SK-N-SH (cell line): Measurements from ENCODE around the gene SCARB1. TPM values are rescaled to one million over a fixed set of nuclear protein-coding genes. Genes with fewer than 3 reads are reported as not detected.
A peak's percentile ranks its signal among the peaks of the same experiment; 100 is the strongest.

ENCODE experiments used
- CTCF ChIA-PET: fragments of 300-600, 350-600 bp; formaldehyde crosslinking; extraction: SDS; loops from one replicate; lab custom pipeline; 2021; lab: Yijun Ruan, JAX
- POLR2A ChIA-PET: fragments of 350-600 bp; sonication (Branson Sonifier 250); formaldehyde crosslinking; extraction: SDS; loops from one replicate; lab custom pipeline; 2020; ENCODE audit warnings: antibody characterized with exemption, inconsistent platforms; lab: Yijun Ruan, JAX
- DNase-seq: peaks from one replicate; pipeline ENCODE4 v3.0.0; 2012
- H2AFZ ChIP-seq: fragments of 200-600 bp; sonication (generic); 2 replicates; pipeline ENCODE4 v1.8.1; 2016; ENCODE audit warnings: antibody characterized with exemption, mild to moderate bottlenecking, low read depth
- H3F3A ChIP-seq: fragments of 200-600 bp; sonication (generic); replicated peaks from 2 replicates; pipeline ENCODE3; 2016; ENCODE audit warnings: antibody characterized with exemption, mild to moderate bottlenecking; ENCODE audit not compliant: insufficient read depth
- H3K27ac ChIP-seq, 2 experiments: fragments of 200-500 bp in 1 of 2; fragments of 200-600 bp in 1 of 2; sonication (Bioruptor generic) in 1 of 2; sonication (generic), shearing (Covaris generic) in 1 of 2; 2 replicates each; pipeline versions ENCODE4 v1.5.1 to v1.6.1; 2014 to 2016; ENCODE audit warnings: low read depth in 2 of 2, inconsistent platforms in 1 of 2, low read length in 1 of 2, mild to moderate bottlenecking in 1 of 2, mixed read lengths in 1 of 2
- H3K27me3 ChIP-seq: fragments of 200-600 bp; sonication (generic), shearing (Covaris generic); 2 replicates; pipeline ENCODE4 v1.6.1; 2016; ENCODE audit warnings: mixed run types; ENCODE audit not compliant: insufficient read depth
- H3K36me3 ChIP-seq, 2 experiments: fragments of 200-500 bp in 1 of 2; fragments of 200-600 bp in 1 of 2; sonication (Bioruptor generic) in 1 of 2; sonication (generic) in 1 of 2; replicated peaks in 1 of 2; 2 replicates each; pipeline versions ENCODE3 to v1.5.1; 2014 to 2016; ENCODE audit warnings: low read length in 1 of 2, mild to moderate bottlenecking in 1 of 2; ENCODE audit not compliant: insufficient read depth in 2 of 2, control insufficient read depth in 1 of 2
- H3K4me1 ChIP-seq, 2 experiments: fragments of 200-500 bp in 1 of 2; fragments of 200-600 bp in 1 of 2; sonication (Bioruptor generic) in 1 of 2; sonication (generic), shearing (Covaris generic) in 1 of 2; 2 replicates each; pipeline versions ENCODE4 v1.5.1 to v1.6.1; 2014 to 2016; ENCODE audit warnings: low read depth in 1 of 2, low read length in 1 of 2, mixed run types in 1 of 2; ENCODE audit not compliant: insufficient read depth in 2 of 2, control insufficient read depth in 1 of 2
- H3K4me2 ChIP-seq: fragments of 200-600 bp; sonication (generic), shearing (Covaris generic); 2 replicates; pipeline ENCODE4 v1.6.1; 2017; ENCODE audit warnings: mixed run types
- H3K4me3 ChIP-seq, 2 experiments: fragments of 200-500 bp in 1 of 2; fragments of 200-600 bp in 1 of 2; sonication (Bioruptor generic) in 1 of 2; sonication (generic), shearing (Covaris generic) in 1 of 2; 2 replicates each; pipeline versions ENCODE4 v1.5.1 to v1.8.1; 2014 to 2016; ENCODE audit warnings: low read depth in 2 of 2, inconsistent platforms in 1 of 2, low read length in 1 of 2, mild to moderate bottlenecking in 1 of 2, mixed read lengths in 1 of 2, moderate library complexity in 1 of 2
- H3K79me2 ChIP-seq: fragments of 200-600 bp; sonication (generic); 2 replicates; pipeline ENCODE4 v1.8.1; 2017; ENCODE audit warnings: mild to moderate bottlenecking; ENCODE audit not compliant: insufficient read depth
- H3K9ac ChIP-seq: fragments of 200-600 bp; sonication (generic); 2 replicates; pipeline ENCODE4 v1.6.1; 2017; ENCODE audit warnings: mixed run types
- H3K9me2 ChIP-seq: fragments of 200-600 bp; sonication (generic); 2 replicates; pipeline ENCODE4 v1.6.1; 2017; ENCODE audit warnings: mixed run types
- H3K9me3 ChIP-seq: fragments of 200-600 bp; sonication (generic); 2 replicates; pipeline ENCODE4 v1.6.1; 2017; ENCODE audit warnings: mixed run types, mild to moderate bottlenecking, moderate library complexity
- H4K20me1 ChIP-seq: fragments of 200-600 bp; sonication (generic); 2 replicates; pipeline ENCODE4 v1.6.1; 2017; ENCODE audit warnings: mild to moderate bottlenecking, mixed run types; ENCODE audit not compliant: insufficient read depth
- EP300 ChIP-seq, 2 experiments: IDR thresholded peaks; 2 replicates each; pipeline versions ENCODE4 v1.4.0 to v1.6.1; 2012; ENCODE audit warnings: borderline replicate concordance in 1 of 2, low read depth in 1 of 2, low read length in 1 of 2
- EZH2phosphoT487 ChIP-seq: fragments of 200-600 bp; sonication (generic); IDR thresholded peaks from 2 replicates; pipeline ENCODE4 v1.6.1; 2017; ENCODE audit warnings: low read depth, mixed run types, mild to moderate bottlenecking, antibody characterized with exemption, moderate library complexity, borderline replicate concordance
- FOXM1 ChIP-seq: IDR thresholded peaks from 2 replicates; pipeline ENCODE4 v1.4.0; 2012; ENCODE audit warnings: low read depth, mild to moderate bottlenecking
- GATA2 ChIP-seq: sonication (generic); formaldehyde crosslinking; IDR thresholded peaks from 2 replicates; pipeline ENCODE4 v1.5.0; 2020; ENCODE audit warnings: mild to moderate bottlenecking, missing genetic modification reagents
- RAD21 ChIP-seq: IDR thresholded peaks from 2 replicates; pipeline ENCODE4 v1.6.1; 2012; ENCODE audit warnings: mild to moderate bottlenecking, low read length
- SIN3A ChIP-seq: IDR thresholded peaks from 2 replicates; pipeline ENCODE4 v1.6.1; 2012; ENCODE audit warnings: low read depth, mild to moderate bottlenecking, low read length, moderate library complexity, borderline replicate concordance
- WGBS: methylation state at CpG from one replicate; pipeline ENCODE4 v1.1.6; 2017; ENCODE audit warnings: low lambda C conversion rate; 5-methylcytosine and 5-hydroxymethylcytosine counted together
- polyA plus RNA-seq, 3 experiments: library from polyadenylated mRNA; depleted of rRNA; stranded (reverse); fragments of >200 nt; gene quantifications; 2 replicates each; pipeline ENCODE4 v1.2.3, GENCODE V29; 2012
- TF ChIP-seq, protein P1 (sequence below): IDR thresholded peaks from 2 replicates; pipeline ENCODE4 v1.4.0; 2012; ENCODE audit warnings: low read depth, borderline replicate concordance
- TF ChIP-seq, protein P2 (sequence below): IDR thresholded peaks from 2 replicates; pipeline ENCODE4 v1.6.1; 2012; ENCODE audit warnings: mild to moderate bottlenecking, low read depth, low read length, moderate library complexity
- TF ChIP-seq, protein P3 (sequence below): IDR thresholded peaks from 2 replicates; pipeline ENCODE4 v1.4.0; 2012; ENCODE audit warnings: low read depth, borderline replicate concordance
- TF ChIP-seq, protein P4 (sequence below): IDR thresholded peaks from 2 replicates; pipeline ENCODE4; 2012
- TF ChIP-seq, protein P5 (sequence below): fragments of 150-350 bp; IDR thresholded peaks from 2 replicates; pipeline ENCODE4 v1.6.1; 2017; ENCODE audit warnings: antibody characterized with exemption, low read length, low read depth, borderline replicate concordance

SCARB1 gene
- polyA plus RNA-seq, 1 of the 3 experiments (the other 2 are of a cell fraction), result 33.0 TPM

DNA sequence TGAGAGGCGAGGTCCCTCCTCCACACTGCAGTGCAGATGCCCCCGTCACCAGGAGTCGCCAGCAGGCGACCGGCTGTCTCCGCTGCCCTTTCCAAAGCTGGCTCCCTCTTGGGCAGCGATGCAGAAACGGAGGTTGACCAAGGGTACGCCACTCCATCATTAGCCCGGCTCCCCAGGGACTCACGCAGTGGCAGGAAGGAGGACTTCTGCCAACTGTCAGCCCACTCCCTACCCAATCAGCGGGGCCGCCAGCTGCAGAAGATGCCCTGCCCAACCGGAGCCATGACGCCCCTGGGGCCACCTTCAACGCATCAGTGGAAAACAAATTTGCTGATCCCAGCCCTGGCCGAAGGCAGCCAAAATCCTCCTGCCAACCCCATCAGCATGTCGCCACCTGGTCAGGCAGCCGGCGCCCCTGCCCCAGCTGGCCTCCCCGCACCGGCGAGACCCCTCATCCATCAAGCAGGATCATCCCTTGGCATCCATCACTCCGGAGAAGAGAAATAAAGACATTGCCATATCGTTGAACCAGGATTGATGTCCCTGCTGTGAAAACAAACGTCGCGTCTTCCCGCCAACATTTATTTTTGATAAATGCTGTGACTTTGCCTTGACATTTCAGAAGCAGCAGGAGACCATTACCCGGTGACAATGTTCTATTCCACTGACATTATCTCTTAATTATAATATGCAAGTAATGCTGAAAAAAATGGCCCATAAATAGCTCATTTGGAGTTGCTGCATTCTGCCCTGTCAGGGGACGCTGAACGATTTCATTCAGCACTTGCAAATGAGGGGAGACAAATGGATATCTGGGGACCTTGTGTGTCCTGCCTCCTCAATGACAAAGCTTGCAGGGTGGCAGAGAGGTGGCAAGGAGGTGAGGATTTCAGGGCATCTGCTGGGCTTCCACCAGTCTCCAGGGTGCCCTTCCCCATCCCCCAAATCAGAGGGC lies 105.1 kb downstream of the SCARB1 start:
- Histone ChIP-seq H3K27ac (peak overlapping the region in 1 of 2 experiments; percentile 50; a peak in 2 of 4 replicates), H4K20me1 (no peaks in the 10 kb centered on the region), H2AFZ (no peak overlapping the region), H3K79me2 (no peaks in the 10 kb centered on the region), H3K4me3 (peak overlapping the region in 1 of 2 experiments; percentile 3; a peak in 1 of 4 replicates), H3K9me2 (no peaks in the 10 kb centered on the region), H3K4me2 (no peak overlapping the region), H3K9me3 (no peaks in the 10 kb centered on the region), H3K27me3 (no peaks in the 10 kb centered on the region), H3K9ac (no peak overlapping the region), H3K4me1 (peaks cover 0 to 34% of the 10 kb centered on the region in 2 experiments; a peak in 1 of 4 replicates), H3K36me3 (no peaks in the 10 kb centered on the region), H3F3A (no peaks in the 10 kb centered on the region)
- whole genome bisulfite sequencing, result 56% methylated on average over 24 of the region's 32 CpGs
- ChIA-PET POLR2A (no interaction called here), CTCF (interaction anchor here (0.5 to 4.0 kb wide), 14 partner anchors 8 to 726 kb away, joined by 3 to 23 read pairs (median 3); no protein-coding TSS in a partner anchor)
- TF ChIP-seq, protein P1, sequence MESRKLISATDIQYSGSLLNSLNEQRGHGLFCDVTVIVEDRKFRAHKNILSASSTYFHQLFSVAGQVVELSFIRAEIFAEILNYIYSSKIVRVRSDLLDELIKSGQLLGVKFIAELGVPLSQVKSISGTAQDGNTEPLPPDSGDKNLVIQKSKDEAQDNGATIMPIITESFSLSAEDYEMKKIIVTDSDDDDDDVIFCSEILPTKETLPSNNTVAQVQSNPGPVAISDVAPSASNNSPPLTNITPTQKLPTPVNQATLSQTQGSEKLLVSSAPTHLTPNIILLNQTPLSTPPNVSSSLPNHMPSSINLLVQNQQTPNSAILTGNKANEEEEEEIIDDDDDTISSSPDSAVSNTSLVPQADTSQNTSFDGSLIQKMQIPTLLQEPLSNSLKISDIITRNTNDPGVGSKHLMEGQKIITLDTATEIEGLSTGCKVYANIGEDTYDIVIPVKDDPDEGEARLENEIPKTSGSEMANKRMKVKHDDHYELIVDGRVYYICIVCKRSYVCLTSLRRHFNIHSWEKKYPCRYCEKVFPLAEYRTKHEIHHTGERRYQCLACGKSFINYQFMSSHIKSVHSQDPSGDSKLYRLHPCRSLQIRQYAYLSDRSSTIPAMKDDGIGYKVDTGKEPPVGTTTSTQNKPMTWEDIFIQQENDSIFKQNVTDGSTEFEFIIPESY, result no peak
- TF ChIP-seq, protein P2, sequence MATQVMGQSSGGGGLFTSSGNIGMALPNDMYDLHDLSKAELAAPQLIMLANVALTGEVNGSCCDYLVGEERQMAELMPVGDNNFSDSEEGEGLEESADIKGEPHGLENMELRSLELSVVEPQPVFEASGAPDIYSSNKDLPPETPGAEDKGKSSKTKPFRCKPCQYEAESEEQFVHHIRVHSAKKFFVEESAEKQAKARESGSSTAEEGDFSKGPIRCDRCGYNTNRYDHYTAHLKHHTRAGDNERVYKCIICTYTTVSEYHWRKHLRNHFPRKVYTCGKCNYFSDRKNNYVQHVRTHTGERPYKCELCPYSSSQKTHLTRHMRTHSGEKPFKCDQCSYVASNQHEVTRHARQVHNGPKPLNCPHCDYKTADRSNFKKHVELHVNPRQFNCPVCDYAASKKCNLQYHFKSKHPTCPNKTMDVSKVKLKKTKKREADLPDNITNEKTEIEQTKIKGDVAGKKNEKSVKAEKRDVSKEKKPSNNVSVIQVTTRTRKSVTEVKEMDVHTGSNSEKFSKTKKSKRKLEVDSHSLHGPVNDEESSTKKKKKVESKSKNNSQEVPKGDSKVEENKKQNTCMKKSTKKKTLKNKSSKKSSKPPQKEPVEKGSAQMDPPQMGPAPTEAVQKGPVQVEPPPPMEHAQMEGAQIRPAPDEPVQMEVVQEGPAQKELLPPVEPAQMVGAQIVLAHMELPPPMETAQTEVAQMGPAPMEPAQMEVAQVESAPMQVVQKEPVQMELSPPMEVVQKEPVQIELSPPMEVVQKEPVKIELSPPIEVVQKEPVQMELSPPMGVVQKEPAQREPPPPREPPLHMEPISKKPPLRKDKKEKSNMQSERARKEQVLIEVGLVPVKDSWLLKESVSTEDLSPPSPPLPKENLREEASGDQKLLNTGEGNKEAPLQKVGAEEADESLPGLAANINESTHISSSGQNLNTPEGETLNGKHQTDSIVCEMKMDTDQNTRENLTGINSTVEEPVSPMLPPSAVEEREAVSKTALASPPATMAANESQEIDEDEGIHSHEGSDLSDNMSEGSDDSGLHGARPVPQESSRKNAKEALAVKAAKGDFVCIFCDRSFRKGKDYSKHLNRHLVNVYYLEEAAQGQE, result no peak
- TF ChIP-seq EP300 (IDR thresholded peaks at IDR 0.05; ENCODE audit: borderline replicate concordance in 1 of 2, low read depth in 1 of 2, low read length in 1 of 2) (0 out of 4 replicates have a peak, but pooled peaks of 1 of the 2 experiments have one; percentile 6), RAD21 (peak; percentile 31)
- peak; percentile 86 for DNase-seq

DNA sequence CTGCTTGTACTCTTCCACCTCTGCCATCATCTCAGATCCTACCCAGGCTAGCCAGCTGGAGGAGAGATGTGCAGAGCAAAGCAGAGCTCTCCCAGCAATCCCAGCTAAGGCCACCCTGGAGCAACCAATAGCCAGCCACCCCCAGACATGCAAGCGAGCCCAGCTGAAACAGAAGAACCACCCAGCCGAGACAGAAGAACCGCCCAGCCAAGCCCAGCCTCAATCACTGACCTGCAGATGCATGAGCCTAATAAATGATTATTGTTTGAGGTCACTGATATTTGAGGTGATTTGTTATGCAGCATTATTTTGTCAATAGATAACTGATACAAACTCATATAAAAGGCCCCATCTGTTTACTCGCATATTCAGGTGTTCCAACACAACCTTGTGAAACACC lies 106.3 kb downstream of the SCARB1 start:
- Histone ChIP-seq H3K4me3 (no peak overlapping the region), H3K27ac (no peak overlapping the region; a peak in 1 of 4 replicates), H3K4me1 (peaks cover 0 to 36% of the 10 kb centered on the region in 2 experiments; a peak in 1 of 4 replicates), H4K20me1 (no peaks in the 10 kb centered on the region), H2AFZ (no peak overlapping the region), H3K9me2 (no peaks in the 10 kb centered on the region), H3F3A (no peaks in the 10 kb centered on the region), H3K9me3 (no peaks in the 10 kb centered on the region), H3K36me3 (no peaks in the 10 kb centered on the region), H3K27me3 (no peaks in the 10 kb centered on the region), H3K79me2 (no peaks in the 10 kb centered on the region), H3K9ac (no peak overlapping the region), H3K4me2 (no peak overlapping the region)
- DNase-seq, result no peak
- 94% methylated on average over 4 of the region's 4 CpGs for WGBS
- CTCF ChIA-PET, result interaction anchor here (1.2 to 4.0 kb wide), 7 partner anchors 7 to 725 kb away, joined by 3 to 23 read pairs (median 3); no protein-coding TSS in a partner anchor
- POLR2A ChIA-PET, result no interaction called here
- TF ChIP-seq EZH2phosphoT487 (no peak), GATA2 (CRISPR knock-in tag) (no peak), RAD21 (no peak), FOXM1 (no peak), SIN3A (no peak)
- TF ChIP-seq, protein P1, result no peak
- TF ChIP-seq, protein P3, sequence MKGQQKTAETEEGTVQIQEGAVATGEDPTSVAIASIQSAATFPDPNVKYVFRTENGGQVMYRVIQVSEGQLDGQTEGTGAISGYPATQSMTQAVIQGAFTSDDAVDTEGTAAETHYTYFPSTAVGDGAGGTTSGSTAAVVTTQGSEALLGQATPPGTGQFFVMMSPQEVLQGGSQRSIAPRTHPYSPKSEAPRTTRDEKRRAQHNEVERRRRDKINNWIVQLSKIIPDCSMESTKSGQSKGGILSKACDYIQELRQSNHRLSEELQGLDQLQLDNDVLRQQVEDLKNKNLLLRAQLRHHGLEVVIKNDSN, result no peak
- TF ChIP-seq, protein P4, sequence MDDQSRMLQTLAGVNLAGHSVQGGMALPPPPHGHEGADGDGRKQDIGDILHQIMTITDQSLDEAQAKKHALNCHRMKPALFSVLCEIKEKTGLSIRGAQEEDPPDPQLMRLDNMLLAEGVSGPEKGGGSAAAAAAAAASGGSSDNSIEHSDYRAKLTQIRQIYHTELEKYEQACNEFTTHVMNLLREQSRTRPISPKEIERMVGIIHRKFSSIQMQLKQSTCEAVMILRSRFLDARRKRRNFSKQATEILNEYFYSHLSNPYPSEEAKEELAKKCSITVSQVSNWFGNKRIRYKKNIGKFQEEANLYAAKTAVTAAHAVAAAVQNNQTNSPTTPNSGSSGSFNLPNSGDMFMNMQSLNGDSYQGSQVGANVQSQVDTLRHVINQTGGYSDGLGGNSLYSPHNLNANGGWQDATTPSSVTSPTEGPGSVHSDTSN, result no peak
- TF ChIP-seq, protein P5, sequence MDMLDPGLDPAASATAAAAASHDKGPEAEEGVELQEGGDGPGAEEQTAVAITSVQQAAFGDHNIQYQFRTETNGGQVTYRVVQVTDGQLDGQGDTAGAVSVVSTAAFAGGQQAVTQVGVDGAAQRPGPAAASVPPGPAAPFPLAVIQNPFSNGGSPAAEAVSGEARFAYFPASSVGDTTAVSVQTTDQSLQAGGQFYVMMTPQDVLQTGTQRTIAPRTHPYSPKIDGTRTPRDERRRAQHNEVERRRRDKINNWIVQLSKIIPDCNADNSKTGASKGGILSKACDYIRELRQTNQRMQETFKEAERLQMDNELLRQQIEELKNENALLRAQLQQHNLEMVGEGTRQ, result no peak
